A549 treated with GW870086 at 1 μM for 4 hours (cell line): ENCODE data around the gene CCDC137. TPM values are rescaled to one million over a fixed set of nuclear protein-coding genes. Genes with fewer than 3 reads are reported as not detected.

Experiments
- total RNA-seq: library from RNA; stranded (reverse); fragments of 200-300 nt; extraction: Qiagen RNA extraction; gene quantifications from 5 replicates; pipeline ENCODE4 v1.2.3, GENCODE V29; 2022; ENCODE audit warnings: low read depth

CCDC137 gene, protein sequence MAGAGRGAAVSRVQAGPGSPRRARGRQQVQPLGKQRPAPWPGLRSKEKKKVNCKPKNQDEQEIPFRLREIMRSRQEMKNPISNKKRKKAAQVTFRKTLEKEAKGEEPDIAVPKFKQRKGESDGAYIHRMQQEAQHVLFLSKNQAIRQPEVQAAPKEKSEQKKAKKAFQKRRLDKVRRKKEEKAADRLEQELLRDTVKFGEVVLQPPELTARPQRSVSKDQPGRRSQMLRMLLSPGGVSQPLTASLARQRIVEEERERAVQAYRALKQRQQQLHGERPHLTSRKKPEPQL
- 58.3 to 75.7 TPM (median 65.0 TPM) in 5 replicates for total RNA-seq

DNA sequence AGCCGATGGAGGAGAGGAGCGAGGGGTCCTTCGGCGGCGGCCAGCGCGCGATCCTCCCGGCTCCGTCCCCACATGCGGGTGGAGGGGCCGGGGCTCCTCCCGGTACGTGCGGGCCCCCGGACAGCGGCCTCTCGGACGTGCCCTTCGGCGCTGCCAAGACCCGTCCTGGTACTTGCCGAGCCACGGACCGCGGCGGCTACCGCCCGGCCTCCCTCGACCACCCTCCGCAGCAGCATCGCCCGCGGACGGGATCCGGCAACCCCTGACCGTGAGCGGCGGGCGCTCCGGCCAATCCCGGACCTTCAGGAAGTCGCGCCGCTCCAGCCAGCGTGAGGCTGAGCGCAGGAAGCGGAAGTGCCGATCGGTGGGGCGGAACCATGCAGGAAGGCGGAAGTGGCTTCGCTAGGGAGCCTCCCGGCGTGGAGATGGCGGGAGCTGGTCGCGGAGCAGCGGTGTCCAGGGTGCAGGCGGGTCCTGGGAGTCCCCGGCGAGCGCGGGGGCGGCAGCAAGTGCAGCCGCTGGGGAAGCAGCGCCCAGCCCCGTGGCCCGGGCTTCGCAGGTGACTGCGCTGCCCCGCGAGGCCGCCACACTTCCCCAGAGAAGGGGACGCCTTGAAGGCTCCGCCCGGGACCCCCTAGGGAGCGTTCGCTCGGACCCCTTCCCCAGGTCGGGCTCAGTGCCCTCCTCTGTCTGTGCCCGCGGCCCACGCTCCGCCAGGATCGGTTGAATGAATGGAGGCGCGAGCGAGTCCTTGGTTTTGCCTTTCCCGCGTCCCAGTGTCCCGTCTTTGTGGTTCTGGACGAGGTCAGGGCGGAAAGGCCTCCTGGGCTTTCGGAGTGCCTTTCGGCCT, at the start of gene CCDC137, which contains the start of gene OXLD1:
CCDC137 (plus strand) TSS at position 396 of the 850 bp plus-strand sequence; CDS start at position 426, 30 bp downstream.
OXLD1 (minus strand) TSS at position 264 of the 850 bp plus-strand sequence; CDS start at position 236, 28 bp downstream.

DNA sequence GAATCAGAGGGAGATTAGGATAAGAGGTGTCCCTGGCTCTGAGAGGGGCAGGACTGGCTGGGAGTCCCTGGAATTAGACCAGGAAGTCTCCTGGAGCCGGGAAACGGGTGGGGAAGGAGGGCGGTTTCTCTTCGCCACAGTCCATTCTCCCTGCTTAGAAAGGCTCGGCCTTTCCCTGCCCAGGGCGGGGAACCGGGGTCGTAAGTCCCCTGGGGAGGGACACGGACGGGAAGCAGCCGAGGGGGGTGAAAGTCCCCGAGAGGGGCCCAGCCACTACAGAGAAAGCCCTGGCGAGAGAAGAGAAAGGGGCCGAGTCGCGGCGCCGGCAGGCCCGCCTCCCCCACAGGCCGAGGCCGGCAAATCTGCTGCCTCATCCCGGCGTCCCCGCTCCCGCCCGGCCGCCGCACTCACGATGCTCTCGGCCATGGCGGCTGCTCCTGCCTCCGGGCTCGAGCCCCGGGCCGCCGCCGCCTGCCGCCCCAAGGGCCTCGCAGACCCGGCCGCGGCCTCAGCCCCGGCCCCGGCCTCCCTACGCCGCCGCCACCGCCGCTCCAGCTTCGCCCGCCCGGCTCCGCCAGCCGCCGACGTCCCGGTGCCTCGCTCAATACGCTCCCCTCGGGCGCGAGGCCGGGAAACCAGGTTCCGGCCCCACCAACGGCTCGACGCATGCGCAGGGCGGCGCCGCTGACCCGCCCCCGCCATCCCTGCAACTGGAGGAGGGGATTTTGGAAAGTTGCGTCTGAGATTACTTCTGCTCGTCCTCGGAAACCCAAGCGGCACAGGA, 29.8 kb upstream of the CCDC137 start, which contains the start of the genes NPLOC4 and TSPAN10:
NPLOC4 (minus strand) TSS at position 608 of the 784 bp plus-strand sequence; CDS start at position 426, 182 bp downstream.
TSPAN10 (plus strand) TSS at position 692 of the 784 bp plus-strand sequence. CDS start 5,217 bp downstream, outside the sequence.

DNA sequence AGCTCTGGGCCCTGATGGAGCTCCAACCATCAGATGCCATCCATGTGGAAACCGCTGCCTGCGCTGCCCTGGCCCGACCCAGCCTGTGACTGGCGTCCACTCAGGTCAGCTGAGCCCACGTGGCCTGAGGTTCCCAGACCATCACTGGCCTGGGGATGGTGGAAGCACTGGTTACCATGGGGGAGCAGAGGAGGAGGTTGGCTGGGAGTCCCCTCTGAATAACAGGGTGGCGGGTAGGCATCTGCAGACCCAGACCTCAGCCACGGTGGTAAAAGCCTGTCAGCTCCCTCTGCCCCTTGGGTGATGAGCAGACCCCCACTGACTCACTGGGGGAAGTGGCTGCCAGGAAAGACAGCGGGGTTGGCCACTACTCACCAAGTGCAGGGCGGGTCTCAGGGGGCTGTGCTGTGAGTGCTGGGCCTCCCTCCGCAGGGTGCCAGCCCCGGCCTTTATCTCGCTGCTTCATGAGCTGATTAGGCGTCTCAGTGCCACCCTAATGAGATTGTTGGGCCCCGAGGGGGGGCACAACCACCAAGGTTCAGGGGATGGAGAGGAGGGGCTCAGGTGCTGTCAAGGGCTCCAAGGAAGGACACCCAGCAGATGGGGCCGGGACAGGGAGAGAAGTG, 10.3 kb upstream of the CCDC137 start, which contains the start of gene PDE6G:
PDE6G (minus strand) TSS at position 425 of the 626 bp plus-strand sequence. CDS start 3,237 bp downstream, outside the sequence.

DNA sequence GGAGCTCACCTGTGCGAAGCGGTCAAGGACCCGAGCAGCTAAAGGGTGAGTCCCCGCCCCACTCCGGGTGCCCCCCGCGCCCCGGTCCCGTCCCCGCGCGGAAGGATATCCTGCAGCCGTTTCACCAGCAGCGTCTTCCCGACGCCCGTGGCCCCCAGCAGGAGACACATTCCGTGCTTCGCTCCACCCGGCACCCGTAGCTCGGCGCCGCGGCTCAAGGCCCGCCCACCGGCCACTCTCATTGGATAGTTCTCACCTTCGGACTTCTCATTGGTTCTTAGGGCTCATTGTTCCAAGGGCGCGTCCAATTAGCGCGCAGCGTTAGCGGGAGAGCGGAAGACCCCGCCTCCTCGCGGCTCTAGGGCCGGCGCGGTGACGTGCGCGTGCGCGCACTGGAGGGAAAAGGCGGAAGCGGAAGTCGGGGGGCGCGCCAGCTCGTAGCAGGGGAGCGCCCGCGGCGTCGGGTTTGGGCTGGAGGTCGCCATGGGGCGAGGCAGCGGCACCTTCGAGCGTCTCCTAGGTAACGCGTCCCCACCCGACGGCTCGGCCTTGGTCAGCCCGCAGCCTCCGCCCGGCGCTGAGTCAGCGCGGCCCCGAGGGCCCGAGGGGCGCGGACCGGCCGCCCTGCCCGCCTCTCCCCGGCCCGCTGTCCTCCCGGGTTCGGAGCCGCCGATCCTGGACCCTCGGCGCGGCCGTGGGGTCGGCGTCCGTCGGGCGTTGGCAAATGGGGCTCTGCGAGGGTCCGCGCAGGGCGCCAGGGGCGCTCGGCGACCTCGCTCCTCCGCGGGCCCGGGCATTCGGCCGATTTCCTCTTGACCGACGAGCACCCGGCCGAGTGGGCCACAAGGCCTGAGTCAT, 17.3 kb downstream of the CCDC137 start, which contains the start of the genes ARL16 and HGS:
ARL16 (minus strand) TSS at position 214 of the 858 bp plus-strand sequence; CDS start at position 170, 44 bp downstream.
HGS (plus strand) TSS at position 428 of the 858 bp plus-strand sequence; CDS start at position 484, 56 bp downstream.

DNA sequence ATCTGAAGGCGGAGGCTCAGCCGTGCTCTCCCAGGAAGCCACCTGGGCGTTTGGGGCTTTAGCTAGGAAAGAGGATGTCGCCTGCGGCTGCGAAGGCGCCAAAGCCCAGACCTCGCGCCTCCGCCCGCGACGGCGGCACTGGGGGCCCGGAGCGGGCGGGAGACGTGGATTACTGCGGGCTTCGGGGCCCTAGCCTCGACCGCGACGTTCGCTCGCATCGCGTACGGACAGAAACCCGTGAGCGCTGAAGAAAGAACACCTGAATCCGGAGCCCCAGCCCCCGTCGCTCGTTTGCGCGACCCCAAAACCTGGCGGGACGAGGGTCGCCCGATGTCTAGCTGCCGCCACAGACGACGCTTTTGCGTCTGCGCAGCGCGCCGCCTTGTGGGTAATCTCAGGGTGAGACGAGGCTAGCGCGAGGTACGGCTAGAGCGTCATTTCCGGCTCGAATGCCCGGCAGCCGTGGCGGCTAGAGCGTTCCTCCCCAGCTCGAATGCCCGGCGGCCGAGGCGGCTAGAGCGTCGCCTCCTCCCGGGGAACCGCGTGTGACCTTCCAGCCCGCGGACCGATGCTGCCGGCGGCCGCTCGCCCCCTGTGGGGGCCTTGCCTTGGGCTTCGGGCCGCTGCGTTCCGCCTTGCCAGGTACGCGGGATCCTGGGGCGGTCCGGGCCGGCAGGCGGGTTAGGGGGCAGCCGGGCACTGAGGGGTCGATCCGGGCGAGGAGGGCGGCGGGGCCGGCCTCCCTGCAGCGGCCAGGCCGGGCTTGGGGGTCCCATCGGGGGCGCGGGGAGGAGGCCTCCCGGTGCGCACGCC, 36.6 kb downstream of the CCDC137 start, which contains the start of gene MRPL12:
MRPL12 (plus strand) TSS at position 434 of the 813 bp plus-strand sequence; CDS start at position 569, 135 bp downstream.

DNA sequence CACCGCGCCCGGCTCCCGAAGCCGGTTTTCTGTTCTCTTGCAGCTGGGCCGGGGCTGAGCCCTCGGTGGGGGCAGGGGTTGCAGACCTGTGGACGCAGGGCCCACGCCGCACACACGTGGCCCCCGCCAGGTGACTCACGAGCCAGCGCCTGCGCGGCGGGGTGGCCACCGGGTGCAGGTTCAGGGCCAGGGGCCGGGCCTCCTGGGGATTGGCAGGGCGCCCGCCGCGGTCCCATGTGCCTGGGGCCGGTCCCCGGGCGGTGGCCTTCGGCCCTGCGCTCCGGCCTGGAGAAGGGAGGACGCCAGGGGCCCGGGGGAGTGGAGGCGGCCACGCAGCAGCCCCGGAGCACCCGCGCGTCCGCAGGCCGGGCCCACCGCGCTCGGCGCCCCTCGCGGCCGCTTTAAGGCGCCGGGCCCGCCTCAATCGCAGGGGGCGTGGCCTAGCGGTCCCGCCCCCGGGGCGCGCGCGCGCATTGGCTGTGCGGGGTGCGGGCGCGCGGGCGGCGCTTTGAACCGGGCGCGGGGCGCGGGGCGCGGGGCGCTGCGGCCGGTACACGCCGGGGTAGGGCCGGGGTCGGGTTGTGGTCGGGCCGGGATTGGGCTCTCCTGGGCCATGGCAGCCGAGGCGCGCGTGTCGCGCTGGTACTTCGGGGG, 45.4 kb downstream of the CCDC137 start, which contains the start of gene SLC25A10:
SLC25A10 (plus strand) TSS at position 471 of the 654 bp plus-strand sequence; CDS start at position 614, 143 bp downstream.

Other genes starting within 250 kb of the CCDC137 start
- 4,800 to 5,938 TPM (median 5,251 TPM) in 5 replicates for gene ACTG1, start 153.9 kb upstream of the CCDC137 start, total RNA-seq
- gene FSCN2, start 138.4 kb upstream of the CCDC137 start, total RNA-seq, result 0.71 to 1.4 TPM (median 0.79 TPM) in 5 replicates
- gene FAAP100, start 114.4 kb upstream of the CCDC137 start, total RNA-seq, result 19.0 to 27.6 TPM (median 25.8 TPM) in 5 replicates
- gene NPLOC4, start 29.6 kb upstream of the CCDC137 start, total RNA-seq, result 86.1 to 108 TPM (median 97.3 TPM) in 5 replicates
- gene TSPAN10, start 29.5 kb upstream of the CCDC137 start, total RNA-seq, result 4.2 to 5.9 TPM (median 4.7 TPM) in 5 replicates
- 1.6 to 3.1 TPM (median 2.3 TPM) in 5 replicates for gene PDE6G, start 10.2 kb upstream of the CCDC137 start, total RNA-seq
- gene OXLD1, start 132 bp upstream of the CCDC137 start, total RNA-seq, result 37.5 to 61.3 TPM (median 57.4 TPM) in 5 replicates
- 47.7 to 57.9 TPM (median 50.2 TPM) in 5 replicates for gene ARL16, start 17.1 kb downstream of the CCDC137 start, total RNA-seq
- 138 to 202 TPM (median 194 TPM) in 5 replicates for gene HGS, start 17.3 kb downstream of the CCDC137 start, total RNA-seq
- 243 to 327 TPM (median 298 TPM) in 5 replicates for gene MRPL12, start 36.6 kb downstream of the CCDC137 start, total RNA-seq
- 29.3 to 45.2 TPM (median 44.6 TPM) in 5 replicates for gene SLC25A10, start 45.5 kb downstream of the CCDC137 start, total RNA-seq
- 0.15 to 0.67 TPM (median 0.54 TPM) in 5 replicates for gene GCGR, start 137.4 kb downstream of the CCDC137 start, total RNA-seq
- gene MCRIP1, start 166.6 kb downstream of the CCDC137 start, total RNA-seq, result 73.8 to 102 TPM (median 99.3 TPM) in 5 replicates
- 0.19 to 0.47 TPM (median 0.24 TPM) in 4 of 5 replicates, not detected in the other for gene PPP1R27, start 168.3 kb downstream of the CCDC137 start, total RNA-seq
- gene P4HB, start 193.8 kb downstream of the CCDC137 start, total RNA-seq, result 672 to 719 TPM (median 681 TPM) in 5 replicates
- 558 to 703 TPM (median 590 TPM) in 5 replicates for gene ARHGDIA, start 204.6 kb downstream of the CCDC137 start, total RNA-seq
- 171 to 261 TPM (median 232 TPM) in 5 replicates for gene ALYREF, start 224.8 kb downstream of the CCDC137 start, total RNA-seq
- 208 to 312 TPM (median 266 TPM) in 5 replicates for gene ANAPC11, start 225.0 kb downstream of the CCDC137 start, total RNA-seq
- 0.27 to 0.84 TPM (median 0.53 TPM) in 5 replicates for gene NPB, start 235.5 kb downstream of the CCDC137 start, total RNA-seq
- 15.4 to 22.5 TPM (median 19.0 TPM) in 5 replicates for gene PCYT2, start 244.7 kb downstream of the CCDC137 start, total RNA-seq